ENCODE results near the gene SRGAP2B.
"Not testable (repeated sequence)": the region's sequence is repeated elsewhere in the genome, so short reads cannot be mapped to it uniquely, and the experiment has no call there.

SRGAP2B gene

GRCh38 chr1:145045571-145046273 is 49.4 kb downstream of the SRGAP2B start:
- not testable (repeated sequence) for DNase-seq (ENCODE audit: low read depth in 2 of 2)

GRCh38 chr1:145041519-145041918 is 53.6 kb downstream of the SRGAP2B start:
- not testable (repeated sequence) for DNase-seq (ENCODE audit: low read depth in 2 of 2)

- DNase-seq (ENCODE audit: low read depth in 2 of 2) = not testable (repeated sequence)
These were observed 59.1 kb downstream of the SRGAP2B start for GRCh38 chr1:145036019-145036418.

- not testable (repeated sequence) for DNase-seq (ENCODE audit: low read depth in 2 of 2)
These were observed 61.6 kb downstream of the SRGAP2B start for GRCh38 chr1:145033523-145033922.

- DNase-seq (ENCODE audit: low read depth in 2 of 2) = not testable (repeated sequence)
These were observed 67.9 kb downstream of the SRGAP2B start for GRCh38 chr1:145027251-145027650.

- not testable (repeated sequence) for DNase-seq (ENCODE audit: low read depth in 2 of 2)
These were observed 69.8 kb downstream of the SRGAP2B start for GRCh38 chr1:145025286-145025685.

- not testable (repeated sequence) for DNase-seq (ENCODE audit: low read depth in 2 of 2)
These were observed 72.9 kb downstream of the SRGAP2B start for GRCh38 chr1:145022259-145022658.

GRCh38 chr1:145021749-145022148 is 73.4 kb downstream of the SRGAP2B start:
- not testable (repeated sequence) for DNase-seq (ENCODE audit: low read depth in 2 of 2)

- not testable (repeated sequence) for DNase-seq (ENCODE audit: low read depth in 2 of 2)
These were observed 75.4 kb downstream of the SRGAP2B start for GRCh38 chr1:145019709-145020108.

- DNase-seq (ENCODE audit: low read depth in 2 of 2) = not testable (repeated sequence)
These were observed 77.4 kb downstream of the SRGAP2B start for GRCh38 chr1:145017725-145018124.

- not testable (repeated sequence) for DNase-seq (ENCODE audit: low read depth in 2 of 2)
These were observed 78.7 kb downstream of the SRGAP2B start for GRCh38 chr1:145016492-145016862.

- DNase-seq (ENCODE audit: low read depth in 2 of 2) = not testable (repeated sequence)
These were observed 79.2 kb downstream of the SRGAP2B start for GRCh38 chr1:145015744-145016491.

- DNase-seq (ENCODE audit: low read depth in 2 of 2) = not testable (repeated sequence)
These were observed 81.8 kb downstream of the SRGAP2B start for GRCh38 chr1:145013353-145013752.

GRCh38 chr1:145011811-145012210 is 83.3 kb downstream of the SRGAP2B start:
- not testable (repeated sequence) for DNase-seq (ENCODE audit: low read depth in 2 of 2)

- not testable (repeated sequence) for DNase-seq (ENCODE audit: low read depth in 2 of 2)
These were observed 84.5 kb downstream of the SRGAP2B start for GRCh38 chr1:145010580-145010979.

GRCh38 chr1:145009928-145010327 is 85.2 kb downstream of the SRGAP2B start:
- not testable (repeated sequence) for DNase-seq (ENCODE audit: low read depth in 2 of 2)

- not testable (repeated sequence) for DNase-seq (ENCODE audit: low read depth in 2 of 2)
These were observed 86.7 kb downstream of the SRGAP2B start for GRCh38 chr1:145008388-145008787.

- not testable (repeated sequence) for DNase-seq (ENCODE audit: low read depth in 2 of 2)
These were observed 90.0 kb downstream of the SRGAP2B start for GRCh38 chr1:145005142-145005541.

- not testable (repeated sequence) for DNase-seq (ENCODE audit: low read depth in 2 of 2)
These were observed 93.7 kb downstream of the SRGAP2B start for GRCh38 chr1:145001381-145001780.

- DNase-seq (ENCODE audit: low read depth in 2 of 2) = not testable (repeated sequence)
These were observed 94.3 kb downstream of the SRGAP2B start for GRCh38 chr1:145000743-145001326.

GRCh38 chr1:145000074-145000742 is 94.9 kb downstream of the SRGAP2B start:
- DNase-seq (ENCODE audit: low read depth in 2 of 2) = not testable (repeated sequence)

- DNase-seq (ENCODE audit: low read depth in 2 of 2) = not testable (repeated sequence)
These were observed 96.2 kb downstream of the SRGAP2B start for GRCh38 chr1:144998981-144999273.
